Prostate gland (tissue), 2 donors: ENCODE data around the gene RBM6. TPM values are rescaled to one million over a fixed set of nuclear protein-coding genes. Genes with fewer than 3 reads are reported as not detected.

Experiments used
- DNase-seq: peaks from one replicate; pipeline ENCODE4 v3.0.0-alpha.2; 2019; ENCODE audit warnings: low spot score
- H3K27ac ChIP-seq, 2 donors: fragments of 200-600 bp; sonication (generic); 2 replicates each; pipeline ENCODE4 v1.5.1; 2017 to 2019
- H3K27me3 ChIP-seq: fragments of 200-600 bp; sonication (generic); replicated peaks from 2 replicates; pipeline ENCODE4 v1.5.1; 2019; ENCODE audit not compliant: insufficient read depth
- H3K36me3 ChIP-seq, 2 donors: fragments of 200-600 bp; sonication (generic); 1 replicate in 1 of 2; 2 replicates in 1 of 2; pipeline versions ENCODE4 v1.5.1 to v1.8.1; 2017 to 2019
- H3K4me1 ChIP-seq: fragments of 200-600 bp; sonication (generic); replicated peaks from 2 replicates; pipeline ENCODE4 v1.5.1; 2019
- H3K4me3 ChIP-seq, 2 donors: fragments of 200-600 bp; sonication (generic); 2 replicates each; pipeline ENCODE4 v1.5.1; 2017 to 2019
- H3K9me3 ChIP-seq: fragments of 200-600 bp; sonication (generic); 2 replicates; pipeline ENCODE4 v1.5.1; 2017
- CTCF ChIP-seq, 4 experiments: fragments of 200-600 bp in 2 of 4; fragments of 450-650 bp in 2 of 4; sonication (generic) in 2 of 4; IDR thresholded peaks; 1 replicate in 3 of 4; 2 replicates in 1 of 4; pipeline ENCODE4 v1.5.1; 2016 to 2019; ENCODE audit warnings: antibody characterized with exemption in 4 of 4, mild to moderate bottlenecking in 2 of 4, moderate library complexity in 2 of 4
- POLR2A ChIP-seq: fragments of 450-650 bp; IDR thresholded peaks from one replicate; pipeline ENCODE4 v1.6.1; 2016; ENCODE audit warnings: antibody characterized with exemption, mild to moderate bottlenecking
- POLR2AphosphoS5 ChIP-seq: sonication (generic); formaldehyde crosslinking; IDR thresholded peaks from one replicate; pipeline ENCODE4 v1.6.1; 2017; ENCODE audit warnings: antibody characterized with exemption
- WGBS: methylation state at CpG from one replicate; pipeline ENCODE4 v1.1.5; 2018; 5-methylcytosine and 5-hydroxymethylcytosine counted together
- intact Hi-C: fragments of 100-400 bp; cut with DNase I; formaldehyde crosslinking; loops from one replicate; pipeline ENCODE4 v1.14.2; 2022
- total RNA-seq, 2 donors: library from RNA; depleted of rRNA; stranded (reverse); fragments of >200 nt; gene quantifications; one replicate each; pipeline ENCODE4 v1.1.0, GENCODE V29; 2016

Gene RBM6
- total RNA-seq, 2 donors from 2014 or later: 53.1 to 176 TPM

DNA sequence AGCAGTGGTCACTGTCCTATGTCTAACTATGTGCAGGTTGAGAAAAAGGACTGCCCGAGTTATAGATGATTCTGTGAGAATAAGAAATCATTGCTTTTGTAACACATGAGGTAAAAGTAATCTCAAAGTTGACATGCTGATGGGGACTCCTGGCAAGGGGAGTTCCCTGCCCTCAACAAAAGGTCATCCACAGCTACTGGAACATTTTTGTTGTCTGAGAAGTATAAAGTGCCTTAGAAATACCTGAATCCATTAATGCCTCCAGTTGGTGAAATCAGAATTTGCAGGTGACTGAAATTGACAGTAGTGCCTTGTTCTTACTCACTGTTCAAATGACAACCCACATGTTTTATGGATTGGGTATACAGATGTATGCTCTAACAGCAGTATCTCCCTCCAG, 105.0 kb downstream of the RBM6 start:
- WGBS: 92% methylated on average over 1 of the region's 1 CpG
- Histone ChIP-seq H3K4me1 (no peaks in the 10 kb centered on the region), H3K27ac (no peak overlapping the region), H3K9me3 (no peaks in the 10 kb centered on the region), H3K4me3 (no peak overlapping the region), H3K27me3 (no peaks in the 10 kb centered on the region), H3K36me3 (no peaks in the 10 kb centered on the region)
- intact Hi-C loops: no loop called here
- DNase-seq: no peak
- TF ChIP-seq POLR2A: no peak
- TF ChIP-seq CTCF (IDR thresholded peaks at IDR 0.05): no peak
- no peak for TF ChIP-seq POLR2AphosphoS5

- intact Hi-C loops: no loop called here
- 99% methylated on average over 4 of the region's 4 CpGs for WGBS
- Histone ChIP-seq H3K36me3 (no peaks in the 10 kb centered on the region), H3K9me3 (no peaks in the 10 kb centered on the region), H3K27me3 (no peaks in the 10 kb centered on the region), H3K27ac (no peak overlapping the region), H3K4me1 (no peaks in the 10 kb centered on the region), H3K4me3 (no peak overlapping the region)
- no peak for DNase-seq
- TF ChIP-seq POLR2AphosphoS5: no peak
- TF ChIP-seq CTCF (IDR thresholded peaks at IDR 0.05): no peak
- no peak for TF ChIP-seq POLR2A
These were observed 107.5 kb downstream of the RBM6 start for GRCh38 chr3:50047426-50047825.

DNA sequence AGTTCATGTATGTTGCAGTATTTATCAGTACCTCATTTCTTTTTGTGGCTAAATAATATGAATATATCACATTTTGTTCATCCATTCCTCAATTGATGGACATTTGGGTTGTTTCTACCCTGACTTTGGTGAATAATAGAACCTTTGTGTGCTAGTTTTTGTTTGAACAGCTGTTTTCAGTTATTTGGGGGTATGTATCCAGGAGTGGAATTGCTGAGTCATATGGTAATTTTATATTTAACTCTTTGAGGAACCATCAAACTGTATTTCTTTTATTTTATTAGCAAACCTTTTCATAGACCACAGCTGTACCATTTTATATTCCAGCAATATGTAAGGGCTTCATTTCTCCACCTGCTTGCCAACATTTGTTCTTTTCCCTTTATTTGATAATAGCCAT, 110.4 kb downstream of the RBM6 start:
- Histone ChIP-seq H3K9me3 (no peaks in the 10 kb centered on the region), H3K27ac (no peak overlapping the region), H3K36me3 (no peaks in the 10 kb centered on the region), H3K4me1 (no peaks in the 10 kb centered on the region), H3K4me3 (no peak overlapping the region), H3K27me3 (no peaks in the 10 kb centered on the region)
- TF ChIP-seq POLR2A (no peak), CTCF (IDR thresholded peaks at IDR 0.05) (no peak), POLR2AphosphoS5 (no peak)
- intact Hi-C loops: no loop called here
- DNase-seq: no peak

GRCh38 chr3:50057756-50058155, 117.8 kb downstream of the RBM6 start:
- H3K4me3 ChIP-seq: no peak overlapping the region
- peaks cover 4 to 16% of the 10 kb centered on the region in 2 donors for H3K36me3 ChIP-seq
- no peak overlapping the region for H3K27ac ChIP-seq
- no peaks in the 10 kb centered on the region for H3K27me3 ChIP-seq
- no peak for DNase-seq
- no peaks in the 10 kb centered on the region for H3K9me3 ChIP-seq
- no peaks in the 10 kb centered on the region for H3K4me1 ChIP-seq
- 95% methylated on average over 6 of the region's 6 CpGs for WGBS
- intact Hi-C loops: no loop called here
- TF ChIP-seq CTCF (IDR thresholded peaks at IDR 0.05) (no peak), POLR2A (no peak), POLR2AphosphoS5 (no peak)

- Histone ChIP-seq H3K9me3 (no peaks in the 10 kb centered on the region), H3K27me3 (no peaks in the 10 kb centered on the region), H3K36me3 (peaks cover 4 to 10% of the 10 kb centered on the region in 2 donors), H3K27ac (no peak overlapping the region), H3K4me1 (no peaks in the 10 kb centered on the region), H3K4me3 (no peak overlapping the region)
- 93% methylated on average over 2 of the region's 2 CpGs for WGBS
- TF ChIP-seq POLR2A (no peak), CTCF (IDR thresholded peaks at IDR 0.05) (no peak), POLR2AphosphoS5 (no peak)
- DNase-seq: no peak
- intact Hi-C loops: no loop called here
These were observed 128.2 kb downstream of the RBM6 start for GRCh38 chr3:50068134-50068533.
